Keratinocyte (primary cell): ENCODE results near the gene GNG13. TPM values are rescaled to one million over a fixed set of nuclear protein-coding genes. Genes with fewer than 3 reads are reported as not detected.

Experiments used
- DNase-seq: peaks from one replicate; pipeline ENCODE4 v3.0.0-alpha.2; 2011; ENCODE audit warnings: low read depth, missing footprints, low spot score
- FAIRE-seq: peaks from 2 replicates; lab custom pipeline; 2011; peaks lifted over from hg19 to GRCh38; lab: Jason Lieb, UNC
- H2AFZ ChIP-seq: 2 replicates; pipeline ENCODE4 v1.6.0; 2012; ENCODE audit warnings: low read length, control low read depth, inconsistent platforms; ENCODE audit not compliant: control insufficient read depth
- H3K27ac ChIP-seq: 2 replicates; pipeline ENCODE4 v1.5.1; 2011; ENCODE audit warnings: low read length; ENCODE audit not compliant: control insufficient read depth, insufficient read depth
- H3K27me3 ChIP-seq: 3 replicates; pipeline ENCODE4 v1.6.0; 2011; ENCODE audit warnings: low read length; ENCODE audit not compliant: control insufficient read depth, insufficient read depth; ENCODE audit errors: extremely low read depth
- H3K36me3 ChIP-seq, 2 experiments: 2 replicates in 1 of 2; 3 replicates in 1 of 2; pipeline ENCODE4 v1.5.1; 2011; ENCODE audit warnings: low read length in 2 of 2, mild to moderate bottlenecking in 1 of 2; ENCODE audit not compliant: control insufficient read depth in 2 of 2, insufficient read depth in 2 of 2; ENCODE audit errors: extremely low read depth in 1 of 2
- H3K4me1 ChIP-seq: 3 replicates; pipeline ENCODE4 v1.5.1; 2011; ENCODE audit warnings: low read length; ENCODE audit not compliant: control insufficient read depth, insufficient read depth; ENCODE audit errors: extremely low read depth
- H3K4me2 ChIP-seq: 3 replicates; pipeline ENCODE4 v1.6.0; 2011; ENCODE audit warnings: low read depth, low read length; ENCODE audit not compliant: control insufficient read depth, insufficient read depth; ENCODE audit errors: extremely low read depth
- H3K4me3 ChIP-seq, 3 experiments: fragments of 200-600 bp in 1 of 3; sonication (generic) in 1 of 3; 2 replicates in 2 of 3; 3 replicates in 1 of 3; pipeline ENCODE4 v1.5.1; 2011 to 2016; ENCODE audit warnings: low read length in 3 of 3, mild to moderate bottlenecking in 3 of 3, control low read depth in 2 of 3, inconsistent platforms in 1 of 3, low read depth in 1 of 3, mixed read lengths in 1 of 3, mixed run types in 1 of 3, moderate library complexity in 1 of 3; ENCODE audit not compliant: control insufficient read depth in 2 of 3, insufficient read depth in 2 of 3; ENCODE audit errors: extremely low read depth in 1 of 3
- H3K79me2 ChIP-seq: 2 replicates; pipeline ENCODE4 v1.6.0; 2012; ENCODE audit warnings: low read length; ENCODE audit not compliant: control insufficient read depth, insufficient read depth
- H3K9ac ChIP-seq: 3 replicates; pipeline ENCODE4 v1.6.0; 2011; ENCODE audit warnings: low read length; ENCODE audit not compliant: control insufficient read depth, insufficient read depth; ENCODE audit errors: extremely low read depth
- H3K9me1 ChIP-seq: 3 replicates; pipeline ENCODE4 v1.6.0; 2011; ENCODE audit warnings: low read length; ENCODE audit not compliant: control insufficient read depth, insufficient read depth; ENCODE audit errors: extremely low read depth
- H3K9me3 ChIP-seq: 2 replicates; pipeline ENCODE4 v1.5.1; 2012; ENCODE audit warnings: low read depth, low read length; ENCODE audit not compliant: control insufficient read depth
- H4K20me1 ChIP-seq: 3 replicates; pipeline ENCODE4 v1.6.0; 2011; ENCODE audit warnings: low read length; ENCODE audit not compliant: control insufficient read depth, insufficient read depth; ENCODE audit errors: extremely low read depth
- EZH2 ChIP-seq: IDR thresholded peaks from one replicate; pipeline ENCODE4 v1.6.1; 2012; ENCODE audit warnings: inconsistent platforms, mild to moderate bottlenecking, low read length, moderate library complexity
- dilution Hi-C: fragments of 300-500 bp; cut with MboI; formaldehyde crosslinking; loops from one replicate; pipeline ENCODE4 v1.7.0; 2020; ENCODE audit warnings: low sequenced_read_pairs; ENCODE audit not compliant: extremely low pct_ligation_motif_present
- polyA plus RNA-seq, 5 experiments: library from polyadenylated mRNA; depleted of rRNA in 3 of 5; stranded (reverse) in 3 of 5; stranded (forward) in 1 of 5; unstranded in 1 of 5; fragments of >200 nt; gene quantifications; 1 replicate in 1 of 5; 2 replicates in 3 of 5; 3 replicates in 1 of 5; pipeline versions ENCODE4 v1.2.1 to v1.2.3, GENCODE V29; 2011 to 2012; ENCODE audit warnings: missing spikeins in 2 of 5, low read depth in 1 of 5, low replicate concordance in 1 of 5
- TF ChIP-seq, protein P1 (sequence below), 3 experiments: IDR thresholded peaks in 1 of 3; conservative IDR thresholded peaks in 1 of 3; optimal IDR thresholded peaks in 1 of 3; 2 replicates in 2 of 3; 3 replicates in 1 of 3; pipeline versions ENCODE3 to v1.5.1; 2011; ENCODE audit warnings: low read length in 3 of 3, mild to moderate bottlenecking in 3 of 3, moderate library complexity in 2 of 3, control low read depth in 1 of 3, inconsistent platforms in 1 of 3; ENCODE audit not compliant: insufficient read depth in 2 of 3; ENCODE audit errors: extremely low read depth in 1 of 3

Gene GNG13
- polyA plus RNA-seq, 1 donor (not counting 4 experiments of a cell fraction or from before 2014, with no cell fraction given): not detected

DNA sequence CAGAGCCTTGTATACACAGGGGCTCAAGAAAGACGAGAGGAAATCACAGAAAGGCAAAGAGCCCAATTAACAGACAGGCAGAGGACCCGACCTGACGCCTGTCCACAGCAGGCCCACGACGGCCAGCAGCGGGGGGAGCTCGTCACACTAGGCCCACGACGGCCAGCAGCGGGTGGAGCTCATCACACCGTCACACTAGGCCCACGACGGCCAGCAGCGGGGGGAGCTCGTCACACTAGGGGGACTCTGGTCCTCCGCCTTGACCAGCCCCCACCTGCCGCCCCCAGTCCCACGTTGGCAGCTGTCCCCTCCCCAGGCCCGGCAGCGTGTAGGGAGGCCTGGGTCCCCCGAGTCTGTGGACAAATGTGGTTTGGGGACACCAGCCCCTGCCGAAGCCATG lies 23.7 kb upstream of the GNG13 start:
- no peaks in the 10 kb centered on the region for H4K20me1 ChIP-seq
- H3K27me3 ChIP-seq: peaks cover 14% of the 10 kb centered on the region
- no peak for FAIRE-seq

GRCh38 chr16:822909-823297 lies 22.4 kb upstream of the GNG13 start:
- Histone ChIP-seq H3K27ac (no peak overlapping the region), H3K27me3 (peaks cover 19% of the 10 kb centered on the region), H4K20me1 (no peaks in the 10 kb centered on the region), H3K36me3 (no peaks in the 10 kb centered on the region), H3K4me2 (no peak overlapping the region), H2AFZ (no peak overlapping the region), H3K9me3 (no peaks in the 10 kb centered on the region), H3K9me1 (no peaks in the 10 kb centered on the region), H3K79me2 (no peaks in the 10 kb centered on the region), H3K9ac (no peak overlapping the region), H3K4me1 (no peaks in the 10 kb centered on the region), H3K4me3 (no peak overlapping the region)
- no peak for DNase-seq
- TF ChIP-seq EZH2: no peak
- TF ChIP-seq, protein P1, sequence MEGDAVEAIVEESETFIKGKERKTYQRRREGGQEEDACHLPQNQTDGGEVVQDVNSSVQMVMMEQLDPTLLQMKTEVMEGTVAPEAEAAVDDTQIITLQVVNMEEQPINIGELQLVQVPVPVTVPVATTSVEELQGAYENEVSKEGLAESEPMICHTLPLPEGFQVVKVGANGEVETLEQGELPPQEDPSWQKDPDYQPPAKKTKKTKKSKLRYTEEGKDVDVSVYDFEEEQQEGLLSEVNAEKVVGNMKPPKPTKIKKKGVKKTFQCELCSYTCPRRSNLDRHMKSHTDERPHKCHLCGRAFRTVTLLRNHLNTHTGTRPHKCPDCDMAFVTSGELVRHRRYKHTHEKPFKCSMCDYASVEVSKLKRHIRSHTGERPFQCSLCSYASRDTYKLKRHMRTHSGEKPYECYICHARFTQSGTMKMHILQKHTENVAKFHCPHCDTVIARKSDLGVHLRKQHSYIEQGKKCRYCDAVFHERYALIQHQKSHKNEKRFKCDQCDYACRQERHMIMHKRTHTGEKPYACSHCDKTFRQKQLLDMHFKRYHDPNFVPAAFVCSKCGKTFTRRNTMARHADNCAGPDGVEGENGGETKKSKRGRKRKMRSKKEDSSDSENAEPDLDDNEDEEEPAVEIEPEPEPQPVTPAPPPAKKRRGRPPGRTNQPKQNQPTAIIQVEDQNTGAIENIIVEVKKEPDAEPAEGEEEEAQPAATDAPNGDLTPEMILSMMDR (optimal IDR thresholded peaks at IDR 0.05 in 1 of 3, IDR thresholded peaks at IDR 0.05 in 1 of 3, conservative IDR thresholded peaks at IDR 0.05 in 1 of 3; ENCODE audit: extremely low read depth in 1 of 3, insufficient read depth in 2 of 3, low read length in 3 of 3): no peak
- dilution Hi-C loops: no loop called here
- FAIRE-seq: no peak

More for the DNA sequence above, 23.7 kb upstream of the GNG13 start:
- Histone ChIP-seq H3K9me3 (no peaks in the 10 kb centered on the region), H3K4me1 (no peaks in the 10 kb centered on the region), H3K9ac (no peak overlapping the region), H3K4me3 (no peak overlapping the region), H3K79me2 (no peaks in the 10 kb centered on the region), H3K27ac (no peak overlapping the region), H3K36me3 (no peaks in the 10 kb centered on the region), H3K4me2 (no peak overlapping the region), H3K9me1 (no peaks in the 10 kb centered on the region), H2AFZ (no peak overlapping the region)
- dilution Hi-C loops: no loop called here
- TF ChIP-seq, protein P1 (optimal IDR thresholded peaks at IDR 0.05 in 1 of 3, IDR thresholded peaks at IDR 0.05 in 1 of 3, conservative IDR thresholded peaks at IDR 0.05 in 1 of 3; ENCODE audit: extremely low read depth in 1 of 3, insufficient read depth in 2 of 3, low read length in 3 of 3): no peak
- no peak for TF ChIP-seq EZH2
- DNase-seq: no peak
